Right lobe of liver (tissue), 4 donors: ENCODE data around the gene OR1A2.

Source experiments
- POLR2A ChIP-seq: fragments of 450-650 bp; IDR thresholded peaks from one replicate; pipeline ENCODE4 v1.6.1; 2017; ENCODE audit warnings: antibody characterized with exemption, mild to moderate bottlenecking
- TF ChIP-seq, protein P1 (sequence below), 4 donors: fragments of 200-600 bp in 3 of 4; fragments of 450-650 bp in 1 of 4; IDR thresholded peaks; one replicate each; pipeline versions ENCODE4 v1.5.1 to v1.8.0; 2016 to 2022; ENCODE audit warnings: antibody characterized with exemption in 4 of 4, mild to moderate bottlenecking in 2 of 4
- donor health status: DM: no; HTN: no; CAD: no.
- donor health status: DM: no; HTN: no; CAD: no.
- donor health status: DM: no; HTN: yes; CAD: no.

GRCh38 chr17:3157218-3157617, 40.1 kb upstream of the OR1A2 start:
- TF ChIP-seq, protein P1, sequence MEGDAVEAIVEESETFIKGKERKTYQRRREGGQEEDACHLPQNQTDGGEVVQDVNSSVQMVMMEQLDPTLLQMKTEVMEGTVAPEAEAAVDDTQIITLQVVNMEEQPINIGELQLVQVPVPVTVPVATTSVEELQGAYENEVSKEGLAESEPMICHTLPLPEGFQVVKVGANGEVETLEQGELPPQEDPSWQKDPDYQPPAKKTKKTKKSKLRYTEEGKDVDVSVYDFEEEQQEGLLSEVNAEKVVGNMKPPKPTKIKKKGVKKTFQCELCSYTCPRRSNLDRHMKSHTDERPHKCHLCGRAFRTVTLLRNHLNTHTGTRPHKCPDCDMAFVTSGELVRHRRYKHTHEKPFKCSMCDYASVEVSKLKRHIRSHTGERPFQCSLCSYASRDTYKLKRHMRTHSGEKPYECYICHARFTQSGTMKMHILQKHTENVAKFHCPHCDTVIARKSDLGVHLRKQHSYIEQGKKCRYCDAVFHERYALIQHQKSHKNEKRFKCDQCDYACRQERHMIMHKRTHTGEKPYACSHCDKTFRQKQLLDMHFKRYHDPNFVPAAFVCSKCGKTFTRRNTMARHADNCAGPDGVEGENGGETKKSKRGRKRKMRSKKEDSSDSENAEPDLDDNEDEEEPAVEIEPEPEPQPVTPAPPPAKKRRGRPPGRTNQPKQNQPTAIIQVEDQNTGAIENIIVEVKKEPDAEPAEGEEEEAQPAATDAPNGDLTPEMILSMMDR (IDR thresholded peaks at IDR 0.05): no peak
- TF ChIP-seq POLR2A: no peak
